ENCODE measurements around the gene HOXB9.

DNA sequence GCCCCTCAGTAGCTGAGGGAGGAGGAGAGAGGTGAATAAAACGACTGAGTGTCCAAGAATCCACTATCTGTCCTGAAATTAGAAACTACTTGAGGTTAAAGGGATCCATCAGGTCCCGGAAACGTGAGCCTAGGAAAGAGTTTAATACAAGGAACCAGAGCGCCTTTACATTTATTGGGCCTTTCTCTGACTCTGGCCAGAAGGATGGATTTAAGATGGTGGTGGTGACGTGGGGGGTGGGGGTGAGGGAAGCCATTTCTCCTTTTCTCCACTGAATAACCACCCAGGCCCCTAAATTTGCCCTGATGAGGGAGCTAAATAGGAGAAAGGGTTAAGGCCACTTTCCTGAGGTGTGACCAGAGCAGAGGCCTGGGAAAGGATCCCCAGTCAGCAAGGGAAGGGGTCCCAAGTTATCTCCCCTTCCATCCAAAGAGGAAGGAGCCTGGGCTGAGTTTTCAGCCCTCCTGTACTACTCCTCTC, 1.0 kb upstream of the HOXB9 start:
- TF ChIP-seq, protein P1, sequence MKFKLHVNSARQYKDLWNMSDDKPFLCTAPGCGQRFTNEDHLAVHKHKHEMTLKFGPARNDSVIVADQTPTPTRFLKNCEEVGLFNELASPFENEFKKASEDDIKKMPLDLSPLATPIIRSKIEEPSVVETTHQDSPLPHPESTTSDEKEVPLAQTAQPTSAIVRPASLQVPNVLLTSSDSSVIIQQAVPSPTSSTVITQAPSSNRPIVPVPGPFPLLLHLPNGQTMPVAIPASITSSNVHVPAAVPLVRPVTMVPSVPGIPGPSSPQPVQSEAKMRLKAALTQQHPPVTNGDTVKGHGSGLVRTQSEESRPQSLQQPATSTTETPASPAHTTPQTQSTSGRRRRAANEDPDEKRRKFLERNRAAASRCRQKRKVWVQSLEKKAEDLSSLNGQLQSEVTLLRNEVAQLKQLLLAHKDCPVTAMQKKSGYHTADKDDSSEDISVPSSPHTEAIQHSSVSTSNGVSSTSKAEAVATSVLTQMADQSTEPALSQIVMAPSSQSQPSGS (CRISPR knock-in tag; IDR thresholded peaks at IDR 0.05; ENCODE audit: borderline replicate concordance, low read depth) = no peak
- TF ChIP-seq CTCF (IDR thresholded peaks at IDR 0.05) = no peak
- no peak for TF ChIP-seq NR2C2 (CRISPR knock-in tag; IDR thresholded peaks at IDR 0.05)
- TF ChIP-seq, protein P2, sequence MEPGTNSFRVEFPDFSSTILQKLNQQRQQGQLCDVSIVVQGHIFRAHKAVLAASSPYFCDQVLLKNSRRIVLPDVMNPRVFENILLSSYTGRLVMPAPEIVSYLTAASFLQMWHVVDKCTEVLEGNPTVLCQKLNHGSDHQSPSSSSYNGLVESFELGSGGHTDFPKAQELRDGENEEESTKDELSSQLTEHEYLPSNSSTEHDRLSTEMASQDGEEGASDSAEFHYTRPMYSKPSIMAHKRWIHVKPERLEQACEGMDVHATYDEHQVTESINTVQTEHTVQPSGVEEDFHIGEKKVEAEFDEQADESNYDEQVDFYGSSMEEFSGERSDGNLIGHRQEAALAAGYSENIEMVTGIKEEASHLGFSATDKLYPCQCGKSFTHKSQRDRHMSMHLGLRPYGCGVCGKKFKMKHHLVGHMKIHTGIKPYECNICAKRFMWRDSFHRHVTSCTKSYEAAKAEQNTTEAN (CRISPR knock-in tag; IDR thresholded peaks at IDR 0.05) = no peak
- TF ChIP-seq ZBTB21 (CRISPR knock-in tag; IDR thresholded peaks at IDR 0.05; ENCODE audit: borderline replicate concordance) = no peak
- no peak for TF ChIP-seq ZNF423 (CRISPR knock-in tag; IDR thresholded peaks at IDR 0.05)
- no peak for TF ChIP-seq E2F1 (CRISPR knock-in tag; IDR thresholded peaks at IDR 0.05)
- TF ChIP-seq E2F4 (CRISPR knock-in tag; IDR thresholded peaks at IDR 0.05; ENCODE audit: borderline replicate concordance, low read depth) = no peak
- TF ChIP-seq ETV6 (CRISPR knock-in tag; IDR thresholded peaks at IDR 0.05) = no peak
- no peak for TF ChIP-seq TP53 (CRISPR knock-in tag; IDR thresholded peaks at IDR 0.05)
- TF ChIP-seq SP1 (CRISPR knock-in tag; conservative IDR thresholded peaks at IDR 0.05) = no peak
- no peak for TF ChIP-seq ZNF512 (CRISPR knock-in tag; IDR thresholded peaks at IDR 0.05; ENCODE audit: borderline replicate concordance)

Data from WTC11 (cell line).